ENCODE measurements around the gene LYPD3. TPM values are rescaled to one million over a fixed set of nuclear protein-coding genes. Genes with fewer than 3 reads are reported as not detected.
"Not testable (repeated sequence)": the region's sequence is repeated elsewhere in the genome, so short reads cannot be mapped to it uniquely, and the experiment has no call there.

Gene LYPD3
- total and polyA plus RNA-seq, 12 donors, result 0.18 to 1.9 (median 0.84) TPM

DNA sequence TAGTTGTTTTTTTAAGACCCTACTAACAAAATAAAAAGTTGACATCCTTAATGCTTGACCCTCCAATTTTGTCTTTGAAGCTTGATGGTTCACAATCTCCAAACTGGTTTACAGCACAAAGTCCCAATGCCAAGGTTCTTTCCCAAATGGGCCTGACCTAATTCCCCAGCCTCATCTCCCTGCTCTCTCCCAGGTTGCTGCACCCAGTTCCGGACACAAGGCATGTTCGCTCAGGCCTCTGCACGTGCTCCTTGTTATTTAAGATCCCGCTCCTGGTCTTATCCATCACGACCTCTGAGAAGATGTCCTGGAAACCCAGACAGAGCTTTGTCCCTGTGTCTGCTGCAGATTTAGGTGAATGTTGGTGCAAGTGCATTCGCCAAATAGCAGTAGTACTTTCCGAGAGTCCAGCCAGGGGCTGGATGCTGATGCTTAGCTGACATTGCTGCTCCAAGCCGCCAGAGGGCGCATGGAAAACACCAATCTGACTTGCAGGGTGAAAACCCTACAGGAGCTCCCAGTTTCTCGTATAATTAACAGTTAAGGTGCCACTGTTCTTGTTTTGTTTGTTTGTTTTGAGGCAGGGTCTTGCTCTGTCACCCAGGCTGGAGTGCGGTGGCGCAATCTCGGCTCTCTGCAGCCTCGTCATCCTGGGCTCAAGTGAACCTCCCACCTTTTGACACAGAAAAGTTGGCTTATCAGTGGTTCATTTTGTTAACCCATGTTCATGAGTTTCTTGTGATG, 18.5 kb downstream of the LYPD3 start:
- H3K27me3 ChIP-seq, result no peaks in the 10 kb centered on the region
- no peaks in the 10 kb centered on the region for H3K36me3 ChIP-seq (replicated peaks in 1 of 2)
- H3K27ac ChIP-seq, result no peak overlapping the region
- intact Hi-C loops (cut with DNase I), result loop anchor here (2.0 to 5.0 kb wide), 2 partner anchors 65 to 72 kb away; no protein-coding TSS in a partner anchor
- no peak overlapping the region for H3K4me3 ChIP-seq
- 22 to 35% (median 27%) methylated on average over 11 to 14 of the region's 14 CpGs for WGBS, 4 donors
- no peak for TF ChIP-seq POLR2A (IDR thresholded peaks at IDR 0.05)
- TF ChIP-seq, protein P1, sequence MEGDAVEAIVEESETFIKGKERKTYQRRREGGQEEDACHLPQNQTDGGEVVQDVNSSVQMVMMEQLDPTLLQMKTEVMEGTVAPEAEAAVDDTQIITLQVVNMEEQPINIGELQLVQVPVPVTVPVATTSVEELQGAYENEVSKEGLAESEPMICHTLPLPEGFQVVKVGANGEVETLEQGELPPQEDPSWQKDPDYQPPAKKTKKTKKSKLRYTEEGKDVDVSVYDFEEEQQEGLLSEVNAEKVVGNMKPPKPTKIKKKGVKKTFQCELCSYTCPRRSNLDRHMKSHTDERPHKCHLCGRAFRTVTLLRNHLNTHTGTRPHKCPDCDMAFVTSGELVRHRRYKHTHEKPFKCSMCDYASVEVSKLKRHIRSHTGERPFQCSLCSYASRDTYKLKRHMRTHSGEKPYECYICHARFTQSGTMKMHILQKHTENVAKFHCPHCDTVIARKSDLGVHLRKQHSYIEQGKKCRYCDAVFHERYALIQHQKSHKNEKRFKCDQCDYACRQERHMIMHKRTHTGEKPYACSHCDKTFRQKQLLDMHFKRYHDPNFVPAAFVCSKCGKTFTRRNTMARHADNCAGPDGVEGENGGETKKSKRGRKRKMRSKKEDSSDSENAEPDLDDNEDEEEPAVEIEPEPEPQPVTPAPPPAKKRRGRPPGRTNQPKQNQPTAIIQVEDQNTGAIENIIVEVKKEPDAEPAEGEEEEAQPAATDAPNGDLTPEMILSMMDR (IDR thresholded peaks at IDR 0.05), result peak; percentile 88 to 96 (median 96)
- peak; percentile 69 to 90 (median 77) for DNase-seq
- no peaks in the 10 kb centered on the region for H3K9me3 ChIP-seq (replicated peaks in 1 of 3)
- peaks cover 0 to 1% of the 10 kb centered on the region in 2 donors for H3K4me1 ChIP-seq (replicated peaks in 1 of 2)

DNA sequence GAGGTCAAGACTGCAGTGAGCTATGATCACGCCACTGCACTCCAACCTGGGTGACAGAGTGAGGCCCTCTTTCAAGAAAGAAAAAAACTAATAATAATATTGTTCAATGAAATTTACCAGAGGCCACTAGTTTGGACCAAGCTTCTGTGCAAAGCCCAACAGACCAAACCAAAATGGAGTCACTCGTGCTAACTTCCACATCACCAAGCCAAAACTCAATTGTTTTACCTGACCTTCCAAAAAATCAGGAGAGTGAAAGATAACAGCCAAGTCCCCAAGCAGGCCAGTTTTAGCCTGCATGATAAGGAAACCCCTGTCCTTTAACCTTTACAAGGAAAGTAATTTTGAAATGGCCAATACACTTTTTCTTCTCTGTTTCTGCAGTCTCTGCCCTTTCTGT, 20.0 kb downstream of the LYPD3 start:
- H3K4me3 ChIP-seq, result no peak overlapping the region
- H3K9me3 ChIP-seq (replicated peaks in 1 of 3), result no peaks in the 10 kb centered on the region
- H3K36me3 ChIP-seq (replicated peaks in 1 of 2), result no peaks in the 10 kb centered on the region
- no peak overlapping the region for H3K27ac ChIP-seq
- no peak for DNase-seq
- intact Hi-C loops (cut with DNase I), result loop anchor here in 1 of 2 donors (5.0 kb wide), 1 partner anchor 67 kb away; no protein-coding TSS in a partner anchor
- WGBS, 4 donors, result 87 to 100% (median 90%) methylated on average over 2 of the region's 2 CpGs
- H3K27me3 ChIP-seq, result no peaks in the 10 kb centered on the region
- peaks cover 0 to 7% of the 10 kb centered on the region in 2 donors for H3K4me1 ChIP-seq (replicated peaks in 1 of 2)
- no peak for TF ChIP-seq POLR2A (IDR thresholded peaks at IDR 0.05)
- TF ChIP-seq, protein P1 (IDR thresholded peaks at IDR 0.05), result no peak

DNA sequence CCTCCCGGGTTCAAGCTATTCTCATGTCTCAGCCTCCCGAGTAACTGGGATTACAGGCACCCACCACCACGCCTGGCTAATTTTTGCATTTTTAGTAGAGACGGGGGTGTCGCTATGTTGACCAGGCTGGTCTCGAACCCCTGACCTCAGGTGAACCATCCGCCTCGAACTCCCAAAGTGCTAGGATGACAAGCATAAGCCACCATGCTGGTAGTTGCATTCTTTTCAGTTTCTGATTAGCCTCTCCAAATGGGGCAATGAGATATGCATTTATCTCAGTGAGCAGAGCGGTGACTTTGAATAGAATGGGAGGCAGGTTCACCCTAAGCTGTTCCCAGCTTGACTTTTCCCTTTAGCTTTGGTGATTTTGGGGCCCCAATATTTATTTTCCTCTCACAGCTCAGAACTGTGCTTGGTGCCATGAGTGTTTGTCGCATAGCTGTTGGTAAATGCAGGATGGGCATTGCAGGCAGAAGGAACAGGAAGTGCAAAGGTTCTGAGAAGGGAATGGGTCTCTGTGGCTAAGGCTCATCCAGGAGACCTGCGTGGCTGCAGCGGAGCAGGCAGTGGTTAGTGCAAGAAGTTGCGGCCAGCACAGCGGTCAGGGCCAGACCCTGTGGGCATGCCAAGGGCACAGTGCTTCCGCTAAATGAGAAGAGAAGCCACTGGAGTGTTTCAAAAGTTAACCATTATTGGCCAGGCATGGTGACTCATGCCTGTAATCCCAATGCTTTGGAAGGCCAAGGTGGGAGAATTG, 20.7 kb downstream of the LYPD3 start:
- Histone ChIP-seq H3K27ac (no peak overlapping the region), H3K27me3 (no peaks in the 10 kb centered on the region), H3K36me3 (replicated peaks in 1 of 2) (no peaks in the 10 kb centered on the region), H3K4me3 (no peak overlapping the region), H3K4me1 (replicated peaks in 1 of 2) (peaks cover 0 to 7% of the 10 kb centered on the region in 2 donors), H3K9me3 (replicated peaks in 1 of 3) (no peaks in the 10 kb centered on the region)
- 58 to 78% (median 73%) methylated on average over 8 to 15 of the region's 15 CpGs for WGBS, 4 donors
- intact Hi-C loops (cut with DNase I), result loop anchor here in 1 of 2 donors (5.0 kb wide), 1 partner anchor 68 kb away; no protein-coding TSS in a partner anchor
- DNase-seq, result peak in 3 of 7 donors; percentile 36 to 46 (median 45)
- TF ChIP-seq, protein P1 (IDR thresholded peaks at IDR 0.05), result no peak
- no peak for TF ChIP-seq POLR2A (IDR thresholded peaks at IDR 0.05)

DNA sequence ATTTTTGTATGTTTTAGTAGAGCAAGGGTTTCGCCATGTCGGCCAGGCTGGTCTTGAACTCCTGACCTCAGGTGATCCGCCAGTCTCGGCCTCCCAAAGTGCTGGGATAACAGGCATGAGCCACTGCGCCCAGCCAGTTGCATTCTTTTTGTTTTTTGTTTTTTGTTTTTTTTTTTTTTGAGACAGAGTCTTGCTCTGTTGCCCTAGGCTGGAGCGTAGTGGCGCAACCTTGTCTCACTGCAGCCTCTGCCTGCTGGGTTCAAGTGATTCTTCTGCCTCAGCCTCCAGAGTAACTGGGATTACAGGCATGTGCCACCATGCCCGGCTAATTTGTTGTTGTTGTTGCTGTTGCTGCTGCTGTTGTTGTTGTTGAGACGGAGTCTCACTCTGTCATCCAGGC, 21.3 kb downstream of the LYPD3 start:
- H3K4me3 ChIP-seq; H3K9me3 ChIP-seq (replicated peaks in 1 of 3); H3K27ac ChIP-seq; DNase-seq; H3K36me3 ChIP-seq (replicated peaks in 1 of 2); H3K4me1 ChIP-seq (replicated peaks in 1 of 2); intact Hi-C loops (cut with DNase I); H3K27me3 ChIP-seq: not testable (repeated sequence)
- 86 to 95% (median 89%) methylated on average over 9 of the region's 9 CpGs for WGBS, 4 donors
